GM18519 (cell line): ENCODE measurements around the gene MLLT3.
"Not testable (repeated sequence)": the region's sequence is repeated elsewhere in the genome, so short reads cannot be mapped to it uniquely, and the experiment has no call there.

Experiments
- ATAC-seq: cut with Tn5 transposase; IDR thresholded peaks from one replicate; pipeline ENCODE4 v1.9.1; 2021; ENCODE audit warnings: mild to moderate bottlenecking, moderate library complexity; ENCODE audit not compliant: unreplicated experiment, low FRiP score

Gene MLLT3

DNA sequence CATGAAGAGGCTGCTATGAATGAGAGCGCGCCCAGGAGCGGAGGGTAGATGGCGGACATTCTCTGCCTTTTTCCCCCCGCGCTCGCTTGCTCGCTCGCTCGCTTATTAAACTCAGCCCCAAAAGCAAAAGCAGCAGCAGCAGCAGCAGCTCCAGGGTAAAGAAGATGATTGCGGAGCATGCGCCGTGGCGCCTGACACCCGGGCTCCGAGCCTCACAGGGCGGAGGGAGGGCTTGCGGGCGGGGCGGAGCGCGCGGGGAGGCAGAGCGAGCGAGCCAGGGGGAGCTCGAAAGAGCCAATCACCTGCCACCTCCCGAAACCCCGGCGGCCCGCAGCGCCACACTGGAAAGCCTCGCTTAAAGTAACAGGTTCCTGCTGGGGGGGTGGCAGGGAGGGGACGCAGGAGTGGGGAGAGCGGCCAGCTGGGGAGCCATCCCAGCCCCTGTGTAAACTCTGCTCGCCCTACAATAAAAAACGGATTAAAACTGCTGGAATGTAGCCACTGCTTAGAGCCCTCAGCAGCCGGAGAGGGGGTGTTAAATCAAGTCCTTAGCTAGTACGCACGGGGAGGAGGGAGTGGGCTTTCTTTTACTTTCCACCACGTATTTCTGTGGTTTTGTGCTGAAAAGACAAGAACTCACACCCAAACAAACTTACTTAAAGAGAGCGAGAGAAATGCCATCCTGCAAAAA is at the start of gene MLLT3:
MLLT3 (minus strand) TSS at position 170 of the 691 bp plus-strand sequence.
- ATAC-seq = peak; percentile 76

- ATAC-seq = no peak
Observed at GRCh38 chr9:20671635-20672034, 49.3 kb upstream of the MLLT3 start.

GRCh38 chr9:20670395-20670794 is 48.1 kb upstream of the MLLT3 start:
- ATAC-seq = no peak

GRCh38 chr9:20664501-20664900 is 42.2 kb upstream of the MLLT3 start:
- no peak for ATAC-seq

- ATAC-seq = no peak
Observed at GRCh38 chr9:20663133-20663532, 40.8 kb upstream of the MLLT3 start.

GRCh38 chr9:20662156-20662555 is 39.9 kb upstream of the MLLT3 start:
- no peak for ATAC-seq

DNA sequence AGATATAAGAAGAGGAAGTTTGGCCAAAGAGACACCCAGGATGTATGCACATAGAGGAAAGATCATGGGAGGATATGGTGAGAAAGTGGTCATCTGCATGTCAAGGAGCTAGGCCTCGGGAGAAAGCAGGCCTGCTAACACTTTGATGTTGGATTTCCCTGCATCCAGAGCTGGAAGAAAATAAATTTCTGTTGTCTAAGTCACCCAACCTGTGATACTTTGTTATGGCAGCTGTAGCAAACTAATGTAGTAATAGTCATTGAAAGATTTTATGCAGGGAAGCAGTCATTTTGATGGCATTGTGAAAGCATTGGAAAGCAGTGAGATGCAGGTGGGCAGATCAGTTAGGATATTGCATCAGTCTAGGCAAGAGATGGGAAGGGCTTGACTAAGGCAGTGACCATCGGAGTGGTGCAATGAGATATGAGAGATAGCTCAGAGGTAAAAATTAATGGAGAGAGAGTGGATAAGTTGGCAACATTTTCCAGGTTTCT is 37.2 kb upstream of the MLLT3 start:
- ATAC-seq = no peak

DNA sequence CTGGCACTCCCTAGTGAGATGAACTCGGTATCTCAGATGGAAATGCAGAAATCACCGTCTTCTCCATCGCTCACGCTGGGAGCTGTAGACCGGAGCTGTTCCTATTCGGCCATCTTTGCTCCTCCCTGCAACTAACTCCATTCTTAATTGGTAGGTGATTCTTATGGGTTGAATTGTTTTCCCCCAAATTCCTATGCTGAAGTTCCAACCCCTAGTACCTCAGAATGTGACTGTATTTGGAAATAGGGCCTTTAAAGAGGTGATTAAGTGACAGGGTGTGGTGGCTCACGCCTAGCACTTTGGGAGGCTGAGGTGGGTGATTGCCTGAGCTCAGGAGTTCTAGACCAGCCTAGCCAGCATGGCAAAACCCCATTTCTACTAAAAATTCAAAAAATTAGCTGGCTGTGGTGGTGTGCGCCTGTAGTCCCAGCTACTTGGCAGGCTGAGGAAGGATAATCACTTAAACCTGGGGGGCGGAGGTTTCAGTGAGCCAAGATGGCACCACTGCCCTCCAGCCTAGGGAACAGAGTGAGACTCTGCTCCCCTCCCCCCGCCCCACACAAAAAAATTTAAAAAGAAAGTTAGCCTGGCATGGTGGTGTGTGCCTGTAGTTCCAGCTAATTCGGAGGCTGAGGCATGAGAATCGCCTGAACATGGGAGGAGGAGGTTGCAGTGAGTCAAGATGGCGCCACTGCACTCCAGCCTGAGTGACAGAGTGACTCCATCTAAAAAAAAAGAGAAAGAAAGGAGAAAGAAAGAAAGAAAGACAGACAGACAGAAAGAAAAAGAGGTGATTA is 36.6 kb upstream of the MLLT3 start:
- ATAC-seq = no peak

DNA sequence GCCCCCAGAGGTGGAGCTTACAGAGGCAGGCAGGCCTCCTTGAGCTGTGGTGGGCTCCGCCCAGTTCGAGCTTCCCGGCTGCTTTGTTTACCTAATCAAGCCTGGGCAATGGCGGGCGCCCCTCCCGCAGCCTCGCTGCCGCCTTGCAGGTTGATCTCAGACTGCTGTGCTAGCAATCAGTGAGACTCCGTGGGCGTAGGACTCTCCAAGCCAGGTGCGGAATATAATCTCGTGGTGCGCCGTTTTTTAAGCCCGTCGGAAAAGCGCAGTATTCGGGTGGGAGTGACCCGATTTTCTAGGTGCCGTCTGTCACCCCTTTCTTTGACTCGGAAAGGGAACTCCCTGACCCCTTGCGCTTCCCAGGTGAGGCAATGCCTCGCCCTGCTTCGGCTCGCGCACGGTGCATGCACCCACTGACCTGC is 36.0 kb upstream of the MLLT3 start:
- ATAC-seq = not testable (repeated sequence)

DNA sequence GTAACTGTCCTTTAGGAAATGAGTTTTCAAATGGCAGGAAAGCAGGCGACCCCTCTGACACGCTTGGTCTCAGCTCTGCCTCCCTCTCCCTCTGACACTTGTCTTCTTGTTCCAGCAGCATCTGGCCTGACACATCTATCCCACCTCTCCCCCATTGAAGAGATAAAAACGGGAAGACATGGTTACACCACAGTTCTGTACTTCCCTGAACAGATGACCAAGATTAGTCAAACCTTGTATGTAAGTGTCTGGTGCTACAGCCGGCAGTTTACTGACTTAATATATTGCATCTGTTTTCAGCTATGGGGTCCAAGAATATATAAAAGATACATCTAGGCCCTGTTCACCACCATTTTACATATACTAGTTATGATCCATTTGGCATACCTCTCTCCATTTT is 29.6 kb upstream of the MLLT3 start:
- no peak for ATAC-seq

GRCh38 chr9:20650750-20651299 is 28.5 kb upstream of the MLLT3 start:
- ATAC-seq = no peak

DNA sequence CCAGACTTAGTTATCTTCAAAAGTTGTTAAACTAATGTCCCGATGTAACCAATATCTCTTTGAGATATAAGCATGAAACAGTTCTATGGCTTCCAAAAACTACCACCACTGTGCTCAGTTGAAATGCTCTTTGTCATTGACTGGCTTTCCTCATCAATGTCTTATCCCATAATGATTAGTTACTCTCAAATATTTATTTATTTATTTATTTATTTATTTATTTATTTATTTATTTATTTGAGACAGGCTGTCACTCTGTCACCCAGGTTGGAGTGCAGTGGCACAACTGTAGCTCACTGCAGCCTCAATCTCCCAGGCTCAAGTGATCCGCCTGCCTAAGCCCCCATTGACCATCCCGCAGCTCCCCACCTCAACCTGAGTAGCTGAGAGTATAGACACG is 28.0 kb upstream of the MLLT3 start:
- no peak for ATAC-seq

DNA sequence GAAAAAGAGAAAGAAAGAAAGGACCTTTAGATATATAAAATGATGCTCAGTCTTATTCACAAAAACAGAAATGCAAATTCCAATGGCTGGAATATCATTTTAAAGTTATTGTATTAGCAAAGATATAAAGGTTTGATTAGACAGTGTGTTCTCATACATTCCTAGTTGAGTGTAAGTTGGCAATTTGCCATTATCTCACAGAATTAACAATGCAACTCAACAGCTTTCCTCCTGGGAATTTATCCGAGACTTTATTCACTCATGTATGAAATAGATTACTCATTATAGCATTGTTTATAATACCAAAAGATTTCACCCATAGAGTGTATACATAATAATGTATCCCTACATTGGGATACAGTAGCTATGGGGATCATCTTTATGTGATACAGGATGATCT is 27.1 kb upstream of the MLLT3 start:
- no peak for ATAC-seq

DNA sequence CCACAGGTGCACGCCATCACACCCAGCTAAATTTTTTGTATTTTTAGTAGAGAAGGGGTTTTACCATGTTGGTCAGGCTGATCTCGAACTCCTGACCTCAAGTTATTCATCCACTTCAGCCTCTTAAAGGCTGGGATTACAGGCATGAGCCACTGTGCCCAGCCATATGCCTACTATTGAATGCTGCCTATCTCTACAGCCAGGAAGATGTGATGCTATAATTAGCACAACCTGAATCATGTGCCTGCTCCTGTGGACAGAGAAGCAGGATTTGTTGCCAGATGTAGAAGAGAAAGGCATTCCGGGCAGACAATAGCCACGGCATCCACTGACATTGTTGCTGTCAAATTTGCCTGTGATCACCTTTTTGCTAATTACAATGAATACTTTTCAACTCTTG is 24.4 kb upstream of the MLLT3 start:
- ATAC-seq = no peak

- ATAC-seq = no peak
Observed at GRCh38 chr9:20643660-20644059, 21.4 kb upstream of the MLLT3 start.

GRCh38 chr9:20642045-20642444 is 19.7 kb upstream of the MLLT3 start:
- ATAC-seq = no peak

DNA sequence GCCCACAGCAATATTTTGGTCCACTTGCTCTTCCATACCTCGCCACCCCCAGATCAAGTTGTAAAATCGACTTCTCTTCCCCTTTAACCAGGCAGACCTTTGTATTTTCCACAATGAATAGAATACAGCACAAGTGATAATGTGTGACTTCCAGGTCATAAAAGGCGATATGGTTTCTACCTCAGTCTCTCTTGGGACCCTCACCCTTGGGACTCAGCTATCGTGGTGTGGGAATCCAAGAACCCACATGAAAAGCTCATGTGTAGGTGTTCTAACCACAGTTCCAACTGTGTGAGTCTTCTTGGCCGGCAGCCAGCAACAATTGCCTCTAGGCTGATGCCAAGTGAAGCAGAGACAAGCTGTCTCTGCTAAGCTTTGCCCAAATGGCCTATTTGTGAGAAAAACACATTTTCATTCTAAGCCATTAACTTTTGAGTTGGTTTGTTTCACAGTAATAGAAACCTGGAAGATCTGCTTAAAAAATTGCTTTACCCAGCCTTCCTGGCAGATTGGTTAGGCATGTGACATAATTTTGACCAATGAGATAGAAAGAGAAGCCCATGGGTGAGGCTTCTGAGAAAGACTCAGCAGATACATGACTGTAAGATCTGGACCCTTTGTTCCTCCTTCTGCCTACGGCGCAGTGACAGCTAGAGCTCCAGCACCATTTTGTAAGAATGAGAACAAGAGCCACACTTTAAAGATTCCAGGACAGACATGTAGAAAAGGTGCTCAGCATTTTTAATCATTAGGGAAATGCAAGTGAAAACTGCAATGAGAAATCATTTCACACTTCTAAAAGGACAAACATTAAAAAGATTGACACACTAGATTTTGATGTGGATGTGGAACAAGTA is 18.3 kb upstream of the MLLT3 start:
- ATAC-seq = peak; percentile 82

GRCh38 chr9:20636888-20637440 is 14.7 kb upstream of the MLLT3 start:
- ATAC-seq = no peak

DNA sequence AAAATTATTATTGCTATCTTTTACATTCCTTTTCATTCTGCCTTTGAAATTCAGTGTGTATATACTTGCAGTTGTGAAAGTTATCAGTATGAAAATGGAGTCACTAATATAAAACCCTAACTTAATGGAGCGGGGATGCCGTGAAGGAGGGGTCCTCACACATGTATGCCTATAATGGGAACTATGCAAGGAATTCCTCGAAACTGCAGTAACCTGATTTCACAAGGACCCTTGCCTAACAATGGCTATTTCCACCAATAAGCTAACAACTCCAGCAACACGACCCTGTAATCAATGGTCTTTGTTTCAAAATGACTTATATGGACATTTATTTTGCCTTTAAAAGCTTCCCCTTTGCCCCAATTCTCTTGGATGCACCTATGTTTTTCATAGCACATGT is 12.6 kb upstream of the MLLT3 start:
- no peak for ATAC-seq

- no peak for ATAC-seq
Observed at GRCh38 chr9:20632705-20633104, 10.4 kb upstream of the MLLT3 start.
